HepG2 (cell line): ENCODE results near the gene COL4A3. TPM values are rescaled to one million over a fixed set of nuclear protein-coding genes. Genes with fewer than 3 reads are reported as not detected.

ENCODE experiments used
- HHEX ChIP-seq: IDR thresholded peaks from 2 replicates; pipeline ENCODE4 v1.6.1; 2016; ENCODE audit warnings: control low read depth
- JUND ChIP-seq: sonication (generic); formaldehyde crosslinking; IDR thresholded peaks from 2 replicates; pipeline ENCODE4 v1.8.0; 2022; ENCODE audit warnings: mild to moderate bottlenecking, missing genetic modification reagents
- NR2C2 ChIP-seq: sonication (generic); formaldehyde crosslinking; IDR thresholded peaks from 2 replicates; pipeline ENCODE4 v1.4.0; 2020; ENCODE audit warnings: missing genetic modification reagents, mild to moderate bottlenecking, moderate library complexity, borderline replicate concordance
- RFX5 ChIP-seq: IDR thresholded peaks from 2 replicates; pipeline ENCODE4 v1.6.1; 2011; ENCODE audit warnings: low read depth, low read length, improper control_type of control experiment
- SYNCRIP ChIP-seq: fragments of 200-400 bp; formaldehyde crosslinking; IDR thresholded peaks from 2 replicates; pipeline ENCODE4 v1.6.1; 2018; ENCODE audit warnings: mild to moderate bottlenecking, low read depth, low read length; ENCODE audit not compliant: insufficient read depth
- ZBTB37 ChIP-seq: sonication (generic); formaldehyde crosslinking; IDR thresholded peaks from 2 replicates; pipeline ENCODE4 v1.4.0; 2020; ENCODE audit warnings: mild to moderate bottlenecking, missing genetic modification reagents
- ZNF468 ChIP-seq: sonication (generic); formaldehyde crosslinking; IDR thresholded peaks from 2 replicates; pipeline ENCODE4 v1.8.0; 2022; ENCODE audit warnings: mild to moderate bottlenecking, moderate library complexity, missing genetic modification reagents
- ZNF839 ChIP-seq: sonication (generic); formaldehyde crosslinking; IDR thresholded peaks from 2 replicates; pipeline ENCODE4 v1.4.0; 2020; ENCODE audit warnings: missing genetic modification reagents, mild to moderate bottlenecking, borderline replicate concordance
- polyA plus RNA-seq, 8 experiments: library from polyadenylated mRNA; depleted of rRNA in 3 of 8; stranded (reverse) in 7 of 8; unstranded in 1 of 8; fragments of >200 nt; fragmentation: Illumina TruSeq in 4 of 8; extraction: Trizol in 4 of 8; gene quantifications; 2 replicates each; pipeline versions ENCODE4 v1.2.1 to v1.2.3, GENCODE V29; 2011 to 2016; ENCODE audit warnings: low read depth in 4 of 8, missing spikeins in 1 of 8, mixed read lengths in 1 of 8; ENCODE audit not compliant: insufficient read depth in 1 of 8
- total RNA-seq, 5 experiments: library from RNA; depleted of rRNA; stranded (reverse); fragments of >200 nt; fragmentation: Illumina TruSeq; extraction: Trizol; gene quantifications; 2 replicates each; pipeline ENCODE4 v1.2.3, GENCODE V29; 2016; ENCODE audit warnings: low read depth in 1 of 5
- TF ChIP-seq, protein P1 (sequence below): sonication (generic); formaldehyde crosslinking; IDR thresholded peaks from 2 replicates; pipeline ENCODE4 v1.4.0; 2020; ENCODE audit warnings: mild to moderate bottlenecking, missing genetic modification reagents
- TF ChIP-seq, protein P2 (sequence below): sonication (generic); formaldehyde crosslinking; IDR thresholded peaks from 2 replicates; pipeline ENCODE4 v1.4.0; 2020; ENCODE audit warnings: mild to moderate bottlenecking, low read depth, missing genetic modification reagents
- TF ChIP-seq, protein P3 (sequence below): sonication (generic); formaldehyde crosslinking; IDR thresholded peaks from 2 replicates; pipeline ENCODE4 v1.8.1; 2023; ENCODE audit warnings: mild to moderate bottlenecking, missing genetic modification reagents
- TF ChIP-seq, protein P4 (sequence below), 2 experiments: sonication (generic) in 1 of 2; formaldehyde crosslinking in 1 of 2; IDR thresholded peaks; 2 replicates each; pipeline versions ENCODE4 v1.4.0 to v1.6.1; 2016 to 2020; ENCODE audit warnings: borderline replicate concordance in 1 of 2, low read depth in 1 of 2, mild to moderate bottlenecking in 1 of 2, missing genetic modification reagents in 1 of 2

Gene COL4A3
- total and polyA plus RNA-seq, 2 of the 13 experiments (the other 11 are each of a cell fraction or from before 2014, with no cell fraction given), result 0.02 TPM; not detected in 1

GRCh38 chr2:227324995-227325838 lies 160.8 kb downstream of the COL4A3 start, which contains the start of gene MFF (continued):
- TF ChIP-seq, protein P1, sequence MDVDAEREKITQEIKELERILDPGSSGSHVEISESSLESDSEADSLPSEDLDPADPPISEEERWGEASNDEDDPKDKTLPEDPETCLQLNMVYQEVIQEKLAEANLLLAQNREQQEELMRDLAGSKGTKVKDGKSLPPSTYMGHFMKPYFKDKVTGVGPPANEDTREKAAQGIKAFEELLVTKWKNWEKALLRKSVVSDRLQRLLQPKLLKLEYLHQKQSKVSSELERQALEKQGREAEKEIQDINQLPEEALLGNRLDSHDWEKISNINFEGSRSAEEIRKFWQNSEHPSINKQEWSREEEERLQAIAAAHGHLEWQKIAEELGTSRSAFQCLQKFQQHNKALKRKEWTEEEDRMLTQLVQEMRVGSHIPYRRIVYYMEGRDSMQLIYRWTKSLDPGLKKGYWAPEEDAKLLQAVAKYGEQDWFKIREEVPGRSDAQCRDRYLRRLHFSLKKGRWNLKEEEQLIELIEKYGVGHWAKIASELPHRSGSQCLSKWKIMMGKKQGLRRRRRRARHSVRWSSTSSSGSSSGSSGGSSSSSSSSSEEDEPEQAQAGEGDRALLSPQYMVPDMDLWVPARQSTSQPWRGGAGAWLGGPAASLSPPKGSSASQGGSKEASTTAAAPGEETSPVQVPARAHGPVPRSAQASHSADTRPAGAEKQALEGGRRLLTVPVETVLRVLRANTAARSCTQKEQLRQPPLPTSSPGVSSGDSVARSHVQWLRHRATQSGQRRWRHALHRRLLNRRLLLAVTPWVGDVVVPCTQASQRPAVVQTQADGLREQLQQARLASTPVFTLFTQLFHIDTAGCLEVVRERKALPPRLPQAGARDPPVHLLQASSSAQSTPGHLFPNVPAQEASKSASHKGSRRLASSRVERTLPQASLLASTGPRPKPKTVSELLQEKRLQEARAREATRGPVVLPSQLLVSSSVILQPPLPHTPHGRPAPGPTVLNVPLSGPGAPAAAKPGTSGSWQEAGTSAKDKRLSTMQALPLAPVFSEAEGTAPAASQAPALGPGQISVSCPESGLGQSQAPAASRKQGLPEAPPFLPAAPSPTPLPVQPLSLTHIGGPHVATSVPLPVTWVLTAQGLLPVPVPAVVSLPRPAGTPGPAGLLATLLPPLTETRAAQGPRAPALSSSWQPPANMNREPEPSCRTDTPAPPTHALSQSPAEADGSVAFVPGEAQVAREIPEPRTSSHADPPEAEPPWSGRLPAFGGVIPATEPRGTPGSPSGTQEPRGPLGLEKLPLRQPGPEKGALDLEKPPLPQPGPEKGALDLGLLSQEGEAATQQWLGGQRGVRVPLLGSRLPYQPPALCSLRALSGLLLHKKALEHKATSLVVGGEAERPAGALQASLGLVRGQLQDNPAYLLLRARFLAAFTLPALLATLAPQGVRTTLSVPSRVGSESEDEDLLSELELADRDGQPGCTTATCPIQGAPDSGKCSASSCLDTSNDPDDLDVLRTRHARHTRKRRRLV (CRISPR knock-in tag), result peak; percentile 98
- TF ChIP-seq, protein P2, sequence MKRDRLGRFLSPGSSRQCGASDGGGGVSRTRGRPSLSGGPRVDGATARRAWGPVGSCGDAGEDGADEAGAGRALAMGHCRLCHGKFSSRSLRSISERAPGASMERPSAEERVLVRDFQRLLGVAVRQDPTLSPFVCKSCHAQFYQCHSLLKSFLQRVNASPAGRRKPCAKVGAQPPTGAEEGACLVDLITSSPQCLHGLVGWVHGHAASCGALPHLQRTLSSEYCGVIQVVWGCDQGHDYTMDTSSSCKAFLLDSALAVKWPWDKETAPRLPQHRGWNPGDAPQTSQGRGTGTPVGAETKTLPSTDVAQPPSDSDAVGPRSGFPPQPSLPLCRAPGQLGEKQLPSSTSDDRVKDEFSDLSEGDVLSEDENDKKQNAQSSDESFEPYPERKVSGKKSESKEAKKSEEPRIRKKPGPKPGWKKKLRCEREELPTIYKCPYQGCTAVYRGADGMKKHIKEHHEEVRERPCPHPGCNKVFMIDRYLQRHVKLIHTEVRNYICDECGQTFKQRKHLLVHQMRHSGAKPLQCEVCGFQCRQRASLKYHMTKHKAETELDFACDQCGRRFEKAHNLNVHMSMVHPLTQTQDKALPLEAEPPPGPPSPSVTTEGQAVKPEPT, result peak; percentile 97; the same call in 1 of the 2 replicates
- TF ChIP-seq ZNF839 (CRISPR knock-in tag) (peak; percentile 93; the same call in 1 of the 2 replicates), ZNF468 (CRISPR knock-in tag) (peak; percentile 82; the same call in 1 of the 2 replicates), JUND (peak; percentile 70; the same call in 1 of the 2 replicates), HHEX (CRISPR knock-in tag) (peak; percentile 41; the same call in 1 of the 2 replicates), RFX5 (peak; percentile 37), SYNCRIP (no peak), NR2C2 (CRISPR knock-in tag) (peak; percentile 90), ZBTB37 (CRISPR knock-in tag) (no peak)
- TF ChIP-seq, protein P3, sequence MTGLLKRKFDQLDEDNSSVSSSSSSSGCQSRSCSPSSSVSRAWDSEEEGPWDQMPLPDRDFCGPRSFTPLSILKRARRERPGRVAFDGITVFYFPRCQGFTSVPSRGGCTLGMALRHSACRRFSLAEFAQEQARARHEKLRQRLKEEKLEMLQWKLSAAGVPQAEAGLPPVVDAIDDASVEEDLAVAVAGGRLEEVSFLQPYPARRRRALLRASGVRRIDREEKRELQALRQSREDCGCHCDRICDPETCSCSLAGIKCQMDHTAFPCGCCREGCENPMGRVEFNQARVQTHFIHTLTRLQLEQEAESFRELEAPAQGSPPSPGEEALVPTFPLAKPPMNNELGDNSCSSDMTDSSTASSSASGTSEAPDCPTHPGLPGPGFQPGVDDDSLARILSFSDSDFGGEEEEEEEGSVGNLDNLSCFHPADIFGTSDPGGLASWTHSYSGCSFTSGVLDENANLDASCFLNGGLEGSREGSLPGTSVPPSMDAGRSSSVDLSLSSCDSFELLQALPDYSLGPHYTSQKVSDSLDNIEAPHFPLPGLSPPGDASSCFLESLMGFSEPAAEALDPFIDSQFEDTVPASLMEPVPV (CRISPR knock-in tag), result peak; percentile 97
- TF ChIP-seq, protein P4, sequence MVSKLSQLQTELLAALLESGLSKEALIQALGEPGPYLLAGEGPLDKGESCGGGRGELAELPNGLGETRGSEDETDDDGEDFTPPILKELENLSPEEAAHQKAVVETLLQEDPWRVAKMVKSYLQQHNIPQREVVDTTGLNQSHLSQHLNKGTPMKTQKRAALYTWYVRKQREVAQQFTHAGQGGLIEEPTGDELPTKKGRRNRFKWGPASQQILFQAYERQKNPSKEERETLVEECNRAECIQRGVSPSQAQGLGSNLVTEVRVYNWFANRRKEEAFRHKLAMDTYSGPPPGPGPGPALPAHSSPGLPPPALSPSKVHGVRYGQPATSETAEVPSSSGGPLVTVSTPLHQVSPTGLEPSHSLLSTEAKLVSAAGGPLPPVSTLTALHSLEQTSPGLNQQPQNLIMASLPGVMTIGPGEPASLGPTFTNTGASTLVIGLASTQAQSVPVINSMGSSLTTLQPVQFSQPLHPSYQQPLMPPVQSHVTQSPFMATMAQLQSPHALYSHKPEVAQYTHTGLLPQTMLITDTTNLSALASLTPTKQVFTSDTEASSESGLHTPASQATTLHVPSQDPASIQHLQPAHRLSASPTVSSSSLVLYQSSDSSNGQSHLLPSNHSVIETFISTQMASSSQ (IDR thresholded peaks at IDR 0.05; ENCODE audit: low read depth), result peak; percentile 30; the same call in 1 of the 2 replicates
- TF ChIP-seq, protein P4 (CRISPR knock-in tag; IDR thresholded peaks at IDR 0.05; ENCODE audit: borderline replicate concordance), result peak; percentile 89
